Esophagus squamous epithelium (tissue), 5 donors: ENCODE data around the gene ERP44. TPM values are rescaled to one million over a fixed set of nuclear protein-coding genes. Genes with fewer than 3 reads are reported as not detected.

Source experiments
- DNase-seq: peaks from one replicate; lab custom pipeline; 2025; lab: John Stamatoyannopoulos, UW
- H3K27ac ChIP-seq, 4 donors: fragments of 200-600 bp; sonication (generic); one replicate each; pipeline ENCODE4 v1.5.1; 2016 to 2019; ENCODE audit warnings: mild to moderate bottlenecking in 1 of 4
- H3K27me3 ChIP-seq, 4 donors: fragments of 200-600 bp; sonication (generic); 1 replicate in 3 of 4; 2 replicates in 1 of 4; pipeline versions ENCODE4 v1.5.1 to v1.6.0; 2017 to 2021; ENCODE audit warnings: antibody characterized with exemption in 1 of 4
- H3K36me3 ChIP-seq, 3 donors: fragments of 200-600 bp; sonication (generic); one replicate each; pipeline ENCODE4 v1.5.1; 2016 to 2019
- H3K4me1 ChIP-seq, 3 donors: fragments of 200-600 bp; sonication (generic); one replicate each; pipeline ENCODE4 v1.5.1; 2017 to 2019
- H3K4me3 ChIP-seq, 4 donors: fragments of 200-600 bp; sonication (generic); 1 replicate in 3 of 4; 2 replicates in 1 of 4; pipeline ENCODE4 v1.5.1; 2016 to 2019; ENCODE audit warnings: mild to moderate bottlenecking in 2 of 4, moderate library complexity in 1 of 4
- H3K9me3 ChIP-seq, 3 donors: fragments of 200-600 bp; sonication (generic); one replicate each; pipeline ENCODE4 v1.5.1; 2016 to 2019
- POLR2A ChIP-seq, 4 donors: fragments of 450-650 bp; IDR thresholded peaks; one replicate each; pipeline ENCODE4 v1.6.1; 2017; ENCODE audit warnings: antibody characterized with exemption in 4 of 4, mild to moderate bottlenecking in 4 of 4, moderate library complexity in 3 of 4
- WGBS, 2 donors: methylation state at CpG; one replicate each; pipeline ENCODE4 v1.1.5; 2018; 5-methylcytosine and 5-hydroxymethylcytosine counted together
- intact Hi-C: fragments of 100-400 bp; cut with DNase I; formaldehyde crosslinking; loops from one replicate; pipeline ENCODE4 v1.15.0; 2022
- total RNA-seq, 4 donors: library from RNA; depleted of rRNA; stranded (reverse); fragments of >200 nt; gene quantifications; one replicate each; pipeline ENCODE4 v1.1.0, GENCODE V29; 2016
- TF ChIP-seq, protein P1 (sequence below), 6 experiments: fragments of 450-650 bp in 4 of 6; fragments of 200-600 bp in 2 of 6; sonication (generic) in 2 of 6; IDR thresholded peaks; one replicate each; pipeline ENCODE4 v1.5.1; 2016 to 2019; ENCODE audit warnings: antibody characterized with exemption in 6 of 6, mild to moderate bottlenecking in 4 of 6, moderate library complexity in 4 of 6
- donor health status: DM: yes; HTN: yes; CAD: no.

Gene ERP44
- total RNA-seq, 4 donors from 2014 or later, result 13.5 to 19.2 (median 16.3) TPM

GRCh38 chr9:100108559-100108958, 9.8 kb upstream of the ERP44 start:
- peaks cover 0 to 45% (median 16%) of the 10 kb centered on the region in 3 donors for H3K36me3 ChIP-seq
- WGBS, 2 donors, result 45 to 62% methylated on average over 2 of the region's 2 CpGs
- H3K27ac ChIP-seq, result no peak overlapping the region
- no peaks in the 10 kb centered on the region for H3K27me3 ChIP-seq
- H3K4me3 ChIP-seq, result no peak overlapping the region
- intact Hi-C loops, result no loop called here
- H3K9me3 ChIP-seq, result no peaks in the 10 kb centered on the region
- no peak for DNase-seq
- H3K4me1 ChIP-seq, result peaks cover 0 to 23% (median 12%) of the 10 kb centered on the region in 3 donors
- TF ChIP-seq, protein P1, sequence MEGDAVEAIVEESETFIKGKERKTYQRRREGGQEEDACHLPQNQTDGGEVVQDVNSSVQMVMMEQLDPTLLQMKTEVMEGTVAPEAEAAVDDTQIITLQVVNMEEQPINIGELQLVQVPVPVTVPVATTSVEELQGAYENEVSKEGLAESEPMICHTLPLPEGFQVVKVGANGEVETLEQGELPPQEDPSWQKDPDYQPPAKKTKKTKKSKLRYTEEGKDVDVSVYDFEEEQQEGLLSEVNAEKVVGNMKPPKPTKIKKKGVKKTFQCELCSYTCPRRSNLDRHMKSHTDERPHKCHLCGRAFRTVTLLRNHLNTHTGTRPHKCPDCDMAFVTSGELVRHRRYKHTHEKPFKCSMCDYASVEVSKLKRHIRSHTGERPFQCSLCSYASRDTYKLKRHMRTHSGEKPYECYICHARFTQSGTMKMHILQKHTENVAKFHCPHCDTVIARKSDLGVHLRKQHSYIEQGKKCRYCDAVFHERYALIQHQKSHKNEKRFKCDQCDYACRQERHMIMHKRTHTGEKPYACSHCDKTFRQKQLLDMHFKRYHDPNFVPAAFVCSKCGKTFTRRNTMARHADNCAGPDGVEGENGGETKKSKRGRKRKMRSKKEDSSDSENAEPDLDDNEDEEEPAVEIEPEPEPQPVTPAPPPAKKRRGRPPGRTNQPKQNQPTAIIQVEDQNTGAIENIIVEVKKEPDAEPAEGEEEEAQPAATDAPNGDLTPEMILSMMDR (IDR thresholded peaks at IDR 0.05), result no peak
- no peak for TF ChIP-seq POLR2A (IDR thresholded peaks at IDR 0.05)

- H3K4me3 ChIP-seq, result no peak overlapping the region
- H3K9me3 ChIP-seq, result no peaks in the 10 kb centered on the region
- no peaks in the 10 kb centered on the region for H3K27me3 ChIP-seq
- no peak overlapping the region for H3K27ac ChIP-seq
- H3K4me1 ChIP-seq, result peaks cover 0 to 25% (median 10%) of the 10 kb centered on the region in 3 donors
- TF ChIP-seq, protein P1 (IDR thresholded peaks at IDR 0.05), result no peak
- no peak for TF ChIP-seq POLR2A (IDR thresholded peaks at IDR 0.05)
- H3K36me3 ChIP-seq, result peaks cover 0 to 45% (median 16%) of the 10 kb centered on the region in 3 donors
- 59 to 71% methylated on average over 2 of the region's 2 CpGs for WGBS, 2 donors
- intact Hi-C loops, result no loop called here
- no peak for DNase-seq
Observed at GRCh38 chr9:100106616-100107015, 7.8 kb upstream of the ERP44 start.

GRCh38 chr9:100105861-100106260, 7.1 kb upstream of the ERP44 start:
- Histone ChIP-seq H3K4me1 (peaks cover 0 to 17% (median 4%) of the 10 kb centered on the region in 3 donors), H3K9me3 (no peaks in the 10 kb centered on the region), H3K27ac (no peak overlapping the region), H3K4me3 (no peak overlapping the region), H3K36me3 (peaks cover 0 to 45% (median 16%) of the 10 kb centered on the region in 3 donors), H3K27me3 (no peaks in the 10 kb centered on the region)
- TF ChIP-seq, protein P1 (IDR thresholded peaks at IDR 0.05), result no peak
- no peak for TF ChIP-seq POLR2A (IDR thresholded peaks at IDR 0.05)
- WGBS, 2 donors, result 0 to 48% methylated on average over 1 of the region's 1 CpG
- intact Hi-C loops, result no loop called here
- DNase-seq, result no peak

DNA sequence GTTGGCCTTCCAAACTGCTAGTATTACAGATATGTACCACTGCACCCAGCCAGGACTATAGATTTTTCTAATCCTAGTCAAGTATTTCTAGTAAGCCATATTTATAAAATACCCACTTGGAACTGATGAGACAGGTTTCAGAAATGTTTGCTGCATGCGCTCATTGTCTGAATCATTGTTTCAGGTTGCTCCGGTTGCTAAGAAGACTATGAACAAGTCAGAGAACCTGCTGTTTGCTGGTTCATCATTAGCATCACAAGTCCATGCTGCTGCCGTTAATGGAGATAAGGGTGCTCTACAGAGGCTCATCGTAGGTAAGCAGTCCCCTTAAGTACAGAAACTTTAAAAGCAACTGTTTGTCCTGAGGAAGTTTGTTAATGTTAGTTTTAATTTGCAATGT, 5.5 kb upstream of the ERP44 start:
- intact Hi-C loops, result no loop called here
- Histone ChIP-seq H3K36me3 (peaks cover 0 to 38% (median 16%) of the 10 kb centered on the region in 3 donors), H3K9me3 (no peaks in the 10 kb centered on the region), H3K27me3 (no peaks in the 10 kb centered on the region), H3K4me3 (no peak overlapping the region), H3K27ac (peak overlapping the region in 2 of 4 donors; percentile 0 to 20), H3K4me1 (peaks cover 6 to 24% (median 8%) of the 10 kb centered on the region in 3 donors)
- WGBS, 2 donors, result 60 to 85% methylated on average over 4 of the region's 4 CpGs
- no peak for DNase-seq
- TF ChIP-seq POLR2A (IDR thresholded peaks at IDR 0.05), result no peak
- TF ChIP-seq, protein P1 (IDR thresholded peaks at IDR 0.05), result no peak

- Histone ChIP-seq H3K4me3 (no peak overlapping the region), H3K27me3 (no peaks in the 10 kb centered on the region), H3K36me3 (peaks cover 0 to 27% (median 10%) of the 10 kb centered on the region in 3 donors), H3K4me1 (peaks cover 18 to 40% (median 19%) of the 10 kb centered on the region in 3 donors), H3K27ac (no peak overlapping the region), H3K9me3 (no peaks in the 10 kb centered on the region)
- WGBS, 2 donors, result 91 to 97% methylated on average over 6 of the region's 6 CpGs
- no peak for TF ChIP-seq POLR2A (IDR thresholded peaks at IDR 0.05)
- DNase-seq, result no peak
- intact Hi-C loops, result no loop called here
Observed at GRCh38 chr9:100101608-100102007, 2.8 kb upstream of the ERP44 start.
